HG03469 (cell line): Measurements from ENCODE around the gene MOB3A.

Experiments
- ATAC-seq: cut with Tn5 transposase; IDR thresholded peaks from one replicate; pipeline ENCODE4 v1.9.1; 2021; ENCODE audit warnings: mild to moderate bottlenecking, moderate library complexity, moderate number of reproducible peaks; ENCODE audit not compliant: unreplicated experiment

MOB3A gene

DNA sequence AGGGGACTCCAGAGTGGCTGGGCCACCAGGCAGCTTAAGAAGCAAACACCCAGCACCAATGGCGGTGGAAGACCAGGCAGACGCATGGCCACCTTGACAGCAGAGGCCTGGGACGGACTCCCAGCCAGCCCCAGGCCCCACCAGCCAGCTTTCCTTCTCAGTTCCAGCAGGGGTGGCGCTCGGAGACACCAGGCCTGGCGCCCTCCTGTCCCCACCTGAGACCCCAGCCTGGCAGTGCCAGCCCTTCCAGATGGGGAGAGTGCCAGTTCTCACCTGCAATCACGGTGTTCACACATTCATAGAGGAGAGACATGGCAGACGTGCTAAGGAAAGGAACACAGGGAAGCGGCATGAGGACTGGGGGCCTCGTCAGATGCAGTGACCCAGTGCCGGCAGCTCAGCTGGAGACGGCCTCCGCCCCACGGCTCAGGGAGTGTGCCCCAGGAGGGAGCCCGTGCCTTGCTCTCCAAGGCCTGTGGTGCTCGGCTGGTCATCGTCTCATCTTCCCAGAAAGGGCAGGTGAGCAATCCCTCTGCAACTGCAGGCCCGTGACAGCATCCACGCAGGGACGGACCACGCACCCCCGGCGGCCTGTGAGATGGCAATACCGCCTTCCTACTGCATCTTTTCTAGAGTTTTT is 30.9 kb upstream of the MOB3A start:
- no peak for ATAC-seq

DNA sequence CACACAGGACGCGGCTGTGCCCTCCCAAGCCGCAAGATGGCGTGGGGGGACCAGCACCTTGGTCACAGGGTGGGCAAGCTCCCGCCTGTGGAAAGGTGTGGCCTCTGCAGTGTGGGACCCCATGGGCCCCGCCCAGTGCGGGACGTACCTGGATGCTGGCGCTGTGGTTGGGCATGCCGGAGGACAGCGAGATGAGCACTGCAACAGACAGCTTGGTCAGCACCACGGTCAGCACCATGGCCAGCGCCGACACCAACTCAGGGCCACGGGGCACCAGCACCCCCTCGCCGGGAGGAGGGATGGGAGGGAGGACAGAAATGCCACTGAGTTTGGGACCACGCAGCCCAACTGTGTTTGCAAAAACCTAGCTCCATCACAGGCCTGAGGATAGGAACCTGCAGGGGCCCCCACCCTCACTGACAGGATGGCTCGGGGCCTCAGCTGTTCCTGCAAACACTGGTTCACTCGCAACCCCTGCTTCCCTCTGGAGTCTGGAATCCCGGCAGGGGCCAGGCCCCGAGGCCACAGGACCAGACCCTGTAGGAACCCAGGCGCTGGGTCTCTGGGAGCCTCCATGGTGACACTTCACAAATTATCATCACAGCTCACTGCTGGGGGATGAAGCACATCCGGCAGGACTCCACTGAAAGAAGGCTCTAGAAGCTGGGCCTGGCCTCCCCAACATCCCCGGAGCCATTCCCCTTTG is 27.7 kb upstream of the MOB3A start:
- no peak for ATAC-seq

- no peak for ATAC-seq
Measured at GRCh38 chr19:2122982-2123381, 26.9 kb upstream of the MOB3A start.

- ATAC-seq, result no peak
Measured at GRCh38 chr19:2122251-2122650, 26.1 kb upstream of the MOB3A start.

DNA sequence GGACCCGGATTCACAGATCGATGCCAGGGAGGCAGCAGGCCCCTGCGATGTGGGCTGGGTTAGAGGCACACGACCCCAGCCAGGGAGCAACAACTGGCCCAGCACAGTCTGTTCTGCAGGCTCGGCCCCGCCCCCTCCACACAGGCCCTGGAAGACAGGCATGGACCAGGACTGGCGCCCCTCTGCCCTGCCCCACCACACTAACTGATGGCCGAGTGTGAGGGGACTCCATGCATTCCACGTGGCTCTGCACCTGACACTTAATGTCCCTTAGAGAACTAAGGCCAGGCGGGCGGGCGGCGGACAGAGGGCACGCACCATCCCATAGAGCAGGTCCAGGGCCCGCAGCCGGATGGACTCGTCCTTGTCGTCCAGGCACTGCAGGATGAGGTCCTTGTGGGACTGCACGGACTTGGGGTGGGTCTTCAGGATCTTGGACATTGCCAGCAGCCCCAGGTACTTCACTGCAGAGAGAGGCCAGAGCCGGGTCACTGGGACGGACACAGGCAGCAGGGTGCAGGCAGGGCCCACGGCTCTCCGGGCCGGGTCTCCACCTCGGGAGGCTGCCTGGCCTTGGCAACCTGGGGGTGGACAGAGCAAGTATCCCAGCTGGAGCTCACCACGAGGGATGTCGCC is 25.4 kb upstream of the MOB3A start:
- ATAC-seq, result no peak

- ATAC-seq, result no peak
Measured at GRCh38 chr19:2120821-2121220, 24.7 kb upstream of the MOB3A start.

GRCh38 chr19:2119921-2120785 is 24.0 kb upstream of the MOB3A start:
- ATAC-seq, result no peak

- no peak for ATAC-seq
Measured at GRCh38 chr19:2118438-2118837, 22.3 kb upstream of the MOB3A start.

DNA sequence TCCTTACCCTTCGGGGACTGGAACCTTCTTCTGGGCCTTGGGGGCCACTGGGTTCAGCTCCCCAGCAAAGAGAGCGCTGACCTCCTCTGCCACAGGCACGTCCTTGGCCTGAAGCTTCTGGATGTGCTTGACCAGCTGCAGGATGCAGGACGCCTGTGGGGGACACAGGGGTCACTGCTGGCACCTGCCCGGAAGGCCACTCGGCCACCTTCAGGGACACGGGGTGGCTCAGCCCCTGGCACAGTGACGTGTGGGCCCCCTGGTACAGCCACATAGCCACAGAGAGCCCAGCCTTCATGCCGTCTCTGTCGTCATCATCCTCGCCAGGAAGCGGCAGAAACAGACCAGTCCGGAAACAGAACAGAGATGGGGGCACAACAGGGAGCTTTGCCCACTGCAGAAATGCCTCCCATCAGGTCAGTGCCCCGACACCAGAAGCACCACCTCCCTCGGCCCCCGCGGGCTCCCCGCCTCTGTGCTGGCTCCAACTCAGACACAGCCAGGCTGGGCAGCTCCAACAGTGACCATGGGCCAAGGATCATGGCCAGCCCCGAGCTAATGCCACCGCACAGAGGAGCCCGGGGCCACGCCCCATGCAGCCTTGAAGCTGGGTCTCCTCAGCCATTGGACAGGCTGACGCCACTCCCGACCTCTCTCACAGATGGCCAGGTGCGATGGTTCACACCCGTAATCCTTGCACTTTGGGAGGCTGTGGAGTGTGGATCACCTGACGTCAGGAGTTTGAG is 21.3 kb upstream of the MOB3A start:
- ATAC-seq, result no peak

GRCh38 chr19:2116507-2116906 is 20.4 kb upstream of the MOB3A start:
- ATAC-seq, result no peak

DNA sequence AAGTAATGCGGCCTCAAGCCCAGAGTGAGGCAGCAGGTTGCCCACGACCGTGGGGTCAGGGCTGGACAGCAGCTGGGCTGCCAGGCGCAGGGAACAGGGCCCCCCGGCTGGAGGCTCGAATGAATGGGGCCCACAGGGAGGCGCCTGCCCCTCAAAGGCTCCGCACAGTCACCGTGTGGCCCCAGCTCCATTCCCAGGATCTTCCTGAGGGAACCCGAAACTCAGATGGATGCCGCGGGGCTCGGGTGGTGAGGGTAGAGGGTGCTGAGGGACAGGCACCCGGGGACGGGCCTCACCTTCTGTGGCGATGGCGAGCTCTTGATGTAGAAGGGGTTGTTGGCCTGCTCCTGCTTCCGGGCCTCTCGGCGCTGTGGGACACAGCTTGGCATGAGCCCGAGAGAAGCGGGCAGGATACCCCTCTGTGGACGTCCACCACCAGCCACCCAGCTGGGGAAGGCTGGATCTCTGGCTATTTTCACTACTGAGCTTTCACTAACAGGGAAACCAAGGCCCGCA is 19.8 kb upstream of the MOB3A start:
- no peak for ATAC-seq

DNA sequence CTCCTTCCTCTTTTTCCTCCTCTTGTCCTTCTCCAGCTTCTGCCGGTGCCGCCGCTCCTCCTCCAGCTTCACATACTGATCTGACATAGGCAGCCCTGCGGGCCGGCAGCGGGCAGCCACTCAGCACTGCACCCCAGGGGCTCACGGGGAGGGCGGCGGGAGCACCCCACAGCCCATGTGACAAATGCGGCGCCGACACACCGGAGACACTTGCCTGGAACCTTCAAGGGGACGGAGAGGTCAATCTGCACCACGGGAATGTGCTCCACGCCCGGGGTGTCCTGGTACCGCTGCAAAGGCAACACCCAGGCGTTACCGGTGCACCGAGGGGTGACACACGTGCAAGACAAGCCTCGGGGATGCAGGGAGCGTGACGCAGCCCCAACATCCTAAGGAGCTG is 19.2 kb upstream of the MOB3A start:
- ATAC-seq, result no peak

DNA sequence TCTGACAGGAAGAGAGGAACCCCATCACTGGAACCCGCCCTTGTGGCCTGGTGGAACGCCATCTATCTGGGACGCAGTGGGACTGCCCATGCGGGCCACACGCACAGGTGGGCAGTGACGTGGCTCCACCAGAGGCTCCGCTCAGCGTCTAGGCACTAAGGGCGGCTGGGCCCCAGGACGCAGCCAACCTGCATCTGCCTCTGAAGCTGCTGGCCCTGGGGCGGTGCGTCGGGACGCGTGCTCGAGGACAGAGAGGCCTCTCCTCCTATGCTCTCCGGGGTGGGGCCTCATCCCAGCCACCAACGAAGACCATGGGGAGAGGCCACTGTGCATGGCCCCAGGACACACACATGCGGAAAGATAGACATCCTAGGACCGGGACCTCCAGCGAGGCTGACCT is 18.7 kb upstream of the MOB3A start:
- no peak for ATAC-seq

GRCh38 chr19:2114218-2114617 is 18.1 kb upstream of the MOB3A start:
- ATAC-seq, result no peak

- ATAC-seq, result no peak
Measured at GRCh38 chr19:2113439-2114211, 17.5 kb upstream of the MOB3A start.

- no peak for ATAC-seq
Measured at GRCh38 chr19:2112516-2113320, 16.6 kb upstream of the MOB3A start.

- ATAC-seq, result no peak
Measured at GRCh38 chr19:2111886-2112285, 15.8 kb upstream of the MOB3A start.

DNA sequence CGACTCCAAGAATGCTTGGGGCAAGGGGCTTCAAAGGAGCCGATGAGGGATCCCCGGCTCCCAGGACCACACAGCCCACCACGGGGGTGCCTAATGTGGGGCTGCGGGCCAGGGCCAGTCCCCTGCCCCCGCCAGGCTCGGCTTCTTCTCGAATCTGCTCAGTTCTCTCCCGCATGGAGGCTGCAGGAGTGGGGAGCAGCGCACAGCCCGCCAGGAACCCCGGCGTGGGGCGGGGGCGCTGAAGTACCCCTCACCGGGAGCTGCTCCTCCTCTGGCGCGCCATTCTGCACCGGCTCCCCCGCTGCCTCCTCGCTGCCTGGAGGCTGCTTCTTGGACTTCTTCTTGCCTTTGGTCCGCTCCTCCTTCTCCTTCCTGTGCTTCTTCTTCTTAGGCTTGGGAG is 15.3 kb upstream of the MOB3A start:
- ATAC-seq, result no peak

DNA sequence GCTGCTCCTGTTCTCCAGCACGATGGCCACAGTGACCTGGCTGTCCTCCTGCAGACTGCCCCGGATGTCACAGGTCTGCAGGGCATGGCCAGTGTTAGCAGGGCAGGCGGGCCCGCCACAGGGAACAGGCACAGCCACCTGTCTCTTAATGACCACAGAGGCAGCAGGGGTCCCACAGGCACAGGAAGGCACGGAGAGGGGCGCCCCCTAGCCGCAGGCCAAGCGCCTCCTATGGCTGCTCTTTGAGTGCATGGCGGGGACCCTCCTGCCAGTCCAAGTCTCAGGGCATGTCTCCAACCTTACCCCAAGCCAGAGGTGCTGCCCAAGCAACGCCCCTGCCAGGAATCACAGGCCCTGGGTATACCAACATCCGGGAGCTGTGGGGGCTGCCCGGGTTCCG is 14.7 kb upstream of the MOB3A start:
- ATAC-seq, result no peak
